WERI-Rb-1 (cell line): ENCODE results near the gene NAALADL2.

ENCODE experiments used
- DNase-seq: peaks from one replicate; pipeline ENCODE4 v3.0.0-alpha.2; 2020
- H3K27ac ChIP-seq: fragments of 250-450 bp; sonication (Bioruptor Pico); 2 replicates; pipeline ENCODE4 v1.5.1; 2020; ENCODE audit warnings: mild to moderate bottlenecking, moderate library complexity
- H3K27me3 ChIP-seq: fragments of 250-450 bp; sonication (Bioruptor Pico); 2 replicates; pipeline ENCODE4 v1.5.1; 2021; ENCODE audit warnings: mild to moderate bottlenecking, low read depth, moderate library complexity; ENCODE audit not compliant: insufficient read depth, severe bottlenecking
- H3K36me3 ChIP-seq: fragments of 250-450 bp; sonication (Bioruptor Pico); 2 replicates; pipeline ENCODE4 v1.5.1; 2020; ENCODE audit warnings: mild to moderate bottlenecking, moderate library complexity
- H3K4me3 ChIP-seq: 2 replicates; pipeline ENCODE4 v1.5.1; 2011; ENCODE audit warnings: low read depth, mild to moderate bottlenecking, control low read depth, low read length
- H3K9me3 ChIP-seq: fragments of 250-450 bp; sonication (Bioruptor Pico); 2 replicates; pipeline ENCODE4 v1.5.1; 2021; ENCODE audit warnings: mild to moderate bottlenecking, moderate library complexity; ENCODE audit not compliant: severe bottlenecking
- TF ChIP-seq, protein P1 (sequence below): IDR thresholded peaks from 2 replicates; pipeline ENCODE4 v1.5.1; 2011; ENCODE audit warnings: low read depth, mild to moderate bottlenecking, control low read depth, inconsistent platforms, low read length

The NAALADL2 gene

DNA sequence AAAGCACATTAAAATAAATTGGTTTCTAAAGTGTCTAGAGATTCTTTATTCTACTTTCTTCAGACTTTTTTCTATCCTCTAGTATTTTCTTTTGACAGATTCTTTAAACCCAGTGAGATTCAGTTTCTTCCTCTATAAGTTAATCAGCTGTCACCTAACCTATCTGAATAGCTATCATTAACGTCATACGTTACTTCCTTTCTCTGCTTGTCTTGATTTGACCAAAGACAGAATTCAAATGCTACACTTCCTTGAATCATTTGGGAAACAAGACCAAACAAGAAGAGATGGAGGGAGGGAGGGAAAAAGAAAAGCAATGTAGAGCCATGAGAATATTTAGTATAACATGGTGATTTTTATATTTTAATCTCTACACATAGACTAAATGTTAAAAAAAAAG is 235.2 kb downstream of the NAALADL2 start:
- no peaks in the 10 kb centered on the region for H3K27me3 ChIP-seq

DNA sequence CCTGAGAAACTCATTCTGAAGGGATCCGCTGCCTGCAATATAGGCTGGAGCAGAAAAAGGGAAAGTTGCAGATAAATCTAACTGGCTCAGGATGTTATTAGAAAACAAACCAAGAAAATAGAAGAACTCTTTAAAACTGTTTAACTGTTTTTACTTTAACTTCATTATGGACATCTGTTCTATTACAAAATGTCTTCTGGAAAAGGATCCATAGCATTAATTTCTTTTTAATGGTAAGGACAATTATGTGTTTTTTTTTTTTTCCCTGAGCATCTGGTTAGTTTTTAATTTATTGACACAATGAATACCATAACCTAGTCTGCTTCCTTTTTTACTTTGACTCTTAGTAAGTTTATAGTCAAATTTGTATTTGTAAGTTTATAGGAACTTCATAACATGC is 239.5 kb downstream of the NAALADL2 start:
- no peak for DNase-seq
- no peak overlapping the region for H3K4me3 ChIP-seq
- H3K27ac ChIP-seq: peak overlapping the region; percentile 29; the same call in 1 of the 2 replicates
- H3K36me3 ChIP-seq: no peaks in the 10 kb centered on the region
- H3K27me3 ChIP-seq: no peaks in the 10 kb centered on the region
- TF ChIP-seq, protein P1, sequence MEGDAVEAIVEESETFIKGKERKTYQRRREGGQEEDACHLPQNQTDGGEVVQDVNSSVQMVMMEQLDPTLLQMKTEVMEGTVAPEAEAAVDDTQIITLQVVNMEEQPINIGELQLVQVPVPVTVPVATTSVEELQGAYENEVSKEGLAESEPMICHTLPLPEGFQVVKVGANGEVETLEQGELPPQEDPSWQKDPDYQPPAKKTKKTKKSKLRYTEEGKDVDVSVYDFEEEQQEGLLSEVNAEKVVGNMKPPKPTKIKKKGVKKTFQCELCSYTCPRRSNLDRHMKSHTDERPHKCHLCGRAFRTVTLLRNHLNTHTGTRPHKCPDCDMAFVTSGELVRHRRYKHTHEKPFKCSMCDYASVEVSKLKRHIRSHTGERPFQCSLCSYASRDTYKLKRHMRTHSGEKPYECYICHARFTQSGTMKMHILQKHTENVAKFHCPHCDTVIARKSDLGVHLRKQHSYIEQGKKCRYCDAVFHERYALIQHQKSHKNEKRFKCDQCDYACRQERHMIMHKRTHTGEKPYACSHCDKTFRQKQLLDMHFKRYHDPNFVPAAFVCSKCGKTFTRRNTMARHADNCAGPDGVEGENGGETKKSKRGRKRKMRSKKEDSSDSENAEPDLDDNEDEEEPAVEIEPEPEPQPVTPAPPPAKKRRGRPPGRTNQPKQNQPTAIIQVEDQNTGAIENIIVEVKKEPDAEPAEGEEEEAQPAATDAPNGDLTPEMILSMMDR: no peak
- H3K9me3 ChIP-seq: no peaks in the 10 kb centered on the region

More for the DNA sequence above, 235.2 kb downstream of the NAALADL2 start:
- Histone ChIP-seq H3K27ac (no peak overlapping the region), H3K4me3 (no peak overlapping the region), H3K36me3 (no peaks in the 10 kb centered on the region), H3K9me3 (no peaks in the 10 kb centered on the region)
- no peak for DNase-seq
- TF ChIP-seq, protein P1: no peak

DNA sequence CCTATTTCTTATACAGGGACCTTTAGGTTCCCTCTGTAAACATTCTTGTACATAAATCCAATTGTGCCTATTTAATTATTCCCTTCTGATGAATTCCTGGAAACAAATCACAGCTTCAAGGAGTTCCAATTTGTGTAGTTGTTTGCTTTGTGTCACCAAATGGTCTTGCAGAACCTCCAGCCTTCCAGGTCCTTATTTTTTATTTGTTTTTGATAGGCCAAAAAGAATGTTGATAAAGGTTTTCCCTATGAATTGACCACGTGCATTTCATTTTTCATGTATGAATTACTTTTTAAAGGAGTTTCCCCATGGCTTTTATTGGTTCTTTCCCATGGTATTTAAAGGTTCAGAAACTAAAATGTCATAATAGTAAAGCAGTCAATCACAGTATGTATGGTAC is 243.0 kb downstream of the NAALADL2 start:
- Histone ChIP-seq H3K4me3 (no peak overlapping the region), H3K36me3 (no peaks in the 10 kb centered on the region), H3K27me3 (no peaks in the 10 kb centered on the region), H3K27ac (no peak overlapping the region), H3K9me3 (no peaks in the 10 kb centered on the region)
- TF ChIP-seq, protein P1: no peak
- DNase-seq: no peak

DNA sequence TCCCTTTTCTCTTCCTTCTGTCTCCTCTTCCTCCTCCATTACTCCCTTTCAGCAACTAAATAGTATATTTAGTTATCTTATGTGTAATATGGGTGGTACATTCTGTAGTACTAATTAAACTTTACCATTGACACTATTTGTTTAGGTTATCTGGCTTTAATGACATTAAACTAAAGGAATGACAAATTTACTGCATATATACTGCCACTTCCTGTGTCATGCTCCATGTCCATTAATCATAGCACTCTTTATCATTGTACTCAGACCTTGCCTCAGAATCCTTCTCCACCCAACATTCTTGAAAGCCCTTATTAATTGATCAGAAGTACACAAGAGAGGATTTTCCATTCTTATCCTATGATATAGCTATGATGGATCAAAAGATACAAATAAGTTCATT is 244.2 kb downstream of the NAALADL2 start:
- Histone ChIP-seq H3K27me3 (no peaks in the 10 kb centered on the region), H3K4me3 (no peak overlapping the region), H3K9me3 (no peaks in the 10 kb centered on the region), H3K36me3 (no peaks in the 10 kb centered on the region), H3K27ac (no peak overlapping the region)
- TF ChIP-seq, protein P1: no peak
- no peak for DNase-seq

DNA sequence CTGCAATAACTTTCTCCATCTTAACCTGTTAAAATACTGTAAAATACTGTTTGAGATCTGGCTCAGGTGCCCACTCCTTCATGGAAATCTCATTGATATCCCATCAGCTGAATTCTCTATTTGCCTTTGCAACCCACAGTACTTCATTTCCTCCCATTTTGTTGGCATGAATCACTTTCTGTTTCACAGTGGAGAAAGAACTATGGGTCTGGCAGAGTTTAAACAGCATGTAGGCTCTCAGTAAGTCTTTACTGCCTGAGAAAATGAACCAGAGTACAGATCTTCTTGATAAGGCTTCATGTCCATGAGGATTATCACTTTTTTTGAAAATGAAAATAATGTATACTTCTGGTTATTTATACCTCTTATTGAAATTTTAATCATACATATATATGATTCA is 245.9 kb downstream of the NAALADL2 start:
- Histone ChIP-seq H3K27ac (no peak overlapping the region), H3K4me3 (no peak overlapping the region), H3K36me3 (no peaks in the 10 kb centered on the region), H3K9me3 (no peaks in the 10 kb centered on the region), H3K27me3 (no peaks in the 10 kb centered on the region)
- TF ChIP-seq, protein P1: no peak
- no peak for DNase-seq

DNA sequence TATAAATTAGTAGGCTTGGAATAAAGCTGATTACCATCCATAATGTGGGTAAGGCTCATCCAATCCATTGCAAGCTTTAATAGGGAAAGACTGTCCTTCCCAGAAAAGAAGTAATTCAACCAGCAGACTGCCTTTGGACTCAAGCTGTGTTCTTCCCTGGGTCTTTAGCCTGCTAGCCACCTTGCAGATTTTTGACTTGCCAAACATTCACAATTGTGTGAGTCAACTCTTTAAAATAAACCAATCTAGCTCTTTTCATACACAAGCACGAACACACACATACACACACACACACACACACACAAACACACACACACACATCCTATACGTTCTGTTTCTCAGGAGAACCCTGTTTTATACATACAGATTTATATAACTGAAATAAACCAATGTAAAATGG is 248.1 kb downstream of the NAALADL2 start:
- no peaks in the 10 kb centered on the region for H3K27me3 ChIP-seq
- no peak overlapping the region for H3K27ac ChIP-seq
- no peak for DNase-seq
- TF ChIP-seq, protein P1: no peak
- H3K9me3 ChIP-seq: no peaks in the 10 kb centered on the region
- H3K36me3 ChIP-seq: no peaks in the 10 kb centered on the region
- H3K4me3 ChIP-seq: no peak overlapping the region
